Activated CD4-positive, alpha-beta T cell treated with anti-CD3 and anti-CD28 coated beads, Interleukin-2, amount 50 U/mL, for 16 hours (primary cell): ENCODE measurements around the gene CCL13.

Experiments
- DNase-seq: peaks from one replicate; pipeline ENCODE4 v3.0.0-alpha.2; 2020

Gene CCL13

DNA sequence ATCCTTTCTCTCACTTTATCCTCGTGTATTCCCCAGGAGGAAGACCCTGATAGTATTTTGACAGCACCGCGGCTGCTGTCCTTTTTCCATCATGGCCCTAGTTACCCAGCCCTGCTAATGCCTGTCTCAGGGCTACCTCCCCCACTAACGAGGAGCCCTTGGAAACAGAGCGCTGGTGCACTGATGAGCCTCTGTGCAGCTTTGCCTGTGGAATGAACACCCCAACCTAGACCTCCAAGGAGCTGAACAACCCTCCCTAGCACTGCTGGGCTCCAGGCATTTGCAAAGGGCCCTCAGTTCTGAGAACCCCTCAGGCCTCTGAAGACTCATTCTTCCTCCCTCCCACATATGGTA lies 30.0 kb downstream of the CCL13 start:
- DNase-seq: no peak

DNA sequence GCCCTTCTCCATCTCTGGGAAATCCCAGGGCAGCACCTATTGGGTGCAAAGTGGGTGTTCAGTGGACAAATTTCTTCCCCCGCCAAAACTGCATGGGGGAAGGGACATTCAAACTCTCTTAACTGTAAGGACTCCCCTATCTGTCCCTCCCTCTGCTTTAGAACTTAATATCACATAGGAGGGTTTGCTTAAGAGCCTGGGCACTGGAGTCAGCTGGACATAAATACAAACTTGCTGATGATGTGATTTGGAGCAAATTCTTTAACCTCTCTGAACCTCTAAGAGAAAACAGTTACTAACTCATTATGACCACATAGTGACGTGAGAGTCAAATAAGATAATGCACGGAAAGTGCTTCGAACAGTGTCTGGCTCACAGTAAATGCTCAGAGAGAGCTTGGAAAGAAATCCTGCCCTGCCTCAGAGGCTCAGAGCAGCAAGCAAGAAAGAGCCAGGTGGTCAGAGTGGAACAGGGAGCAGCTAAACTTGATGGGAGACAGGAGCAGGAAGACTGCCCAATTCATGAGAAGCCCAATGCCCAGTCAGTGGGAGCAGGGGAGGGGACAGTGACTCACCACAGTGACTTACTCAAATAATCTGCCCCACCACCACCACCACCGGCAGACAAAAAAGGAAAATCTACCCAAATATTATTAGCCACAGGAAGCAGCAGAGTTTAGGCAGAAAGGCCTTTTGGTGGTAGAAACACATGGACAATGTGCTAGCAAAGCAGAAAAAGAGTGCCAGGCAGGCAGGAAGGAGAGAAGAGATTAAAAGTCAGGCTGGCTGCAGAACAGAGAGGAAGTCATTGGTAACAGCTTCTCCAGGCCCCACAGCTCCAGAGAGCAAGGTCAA lies 30.6 kb downstream of the CCL13 start:
- DNase-seq: no peak

DNA sequence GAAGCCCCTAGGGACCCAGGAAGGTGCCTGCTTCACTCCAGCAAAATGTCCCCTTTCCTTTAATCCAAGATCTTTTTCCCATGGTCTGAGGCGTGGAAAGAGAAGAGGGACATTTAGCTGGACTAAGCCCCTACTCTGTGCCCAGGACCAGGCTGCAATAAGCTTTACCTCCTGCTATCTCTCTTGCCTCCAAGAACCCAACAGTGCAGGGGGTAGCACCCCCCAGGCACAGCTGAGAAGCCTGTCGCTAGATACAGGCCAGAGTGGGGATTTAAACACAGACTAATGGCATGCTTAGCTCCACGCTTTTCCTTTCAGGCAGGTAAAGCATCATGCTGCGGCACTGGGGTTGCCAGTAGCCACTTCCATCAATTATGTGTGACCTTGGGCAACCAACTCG lies 31.3 kb downstream of the CCL13 start:
- DNase-seq: no peak

DNA sequence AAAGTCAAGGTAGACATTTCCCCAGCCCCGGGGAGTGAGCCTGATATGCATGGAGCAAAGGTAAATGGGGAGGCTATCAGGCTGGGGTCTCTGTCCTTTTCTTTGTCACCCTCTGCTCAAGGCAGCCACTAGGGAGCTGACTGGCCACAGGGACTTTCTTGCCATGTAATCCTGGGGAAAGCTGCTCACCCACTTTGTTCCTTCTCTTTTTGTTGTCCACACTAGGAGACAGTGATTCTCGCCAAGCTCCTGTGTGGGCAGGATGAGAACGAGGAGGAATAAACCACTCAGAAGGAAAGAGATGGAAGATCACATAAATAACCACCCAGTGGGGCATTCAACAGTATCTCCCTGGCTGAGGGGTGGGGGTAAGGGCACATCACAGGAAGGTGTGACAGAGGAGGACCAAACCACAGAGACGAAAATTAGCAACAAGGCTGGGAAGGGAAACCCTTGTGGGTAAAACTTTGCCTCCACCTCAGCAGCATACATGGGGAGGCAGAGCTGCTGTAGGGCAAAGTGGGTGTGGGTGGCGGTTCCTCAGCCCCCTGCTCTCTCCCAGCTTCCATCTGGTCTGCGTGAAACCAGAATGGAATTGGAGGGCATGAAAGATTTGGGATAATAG lies 33.0 kb downstream of the CCL13 start:
- peak; percentile 53 for DNase-seq

DNA sequence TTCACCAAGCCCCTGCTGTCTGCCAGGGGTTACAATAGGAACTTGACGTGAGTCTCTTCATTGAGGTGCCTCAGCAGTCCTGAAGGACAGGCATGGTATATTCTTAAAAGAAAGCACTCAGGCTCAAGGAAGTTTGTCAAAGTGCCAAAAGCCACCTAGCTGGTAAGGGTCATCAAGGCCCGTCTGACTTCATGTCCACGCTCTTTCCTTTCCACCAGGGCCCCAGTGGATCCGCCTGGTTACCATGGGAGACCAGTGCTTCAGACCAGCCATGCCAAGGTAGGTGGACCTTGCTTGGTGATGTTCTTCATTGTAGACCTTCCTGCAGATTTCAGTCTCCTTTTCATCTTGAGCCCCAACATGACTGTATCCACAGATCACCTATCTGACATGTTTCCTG lies 34.4 kb downstream of the CCL13 start:
- no peak for DNase-seq

DNA sequence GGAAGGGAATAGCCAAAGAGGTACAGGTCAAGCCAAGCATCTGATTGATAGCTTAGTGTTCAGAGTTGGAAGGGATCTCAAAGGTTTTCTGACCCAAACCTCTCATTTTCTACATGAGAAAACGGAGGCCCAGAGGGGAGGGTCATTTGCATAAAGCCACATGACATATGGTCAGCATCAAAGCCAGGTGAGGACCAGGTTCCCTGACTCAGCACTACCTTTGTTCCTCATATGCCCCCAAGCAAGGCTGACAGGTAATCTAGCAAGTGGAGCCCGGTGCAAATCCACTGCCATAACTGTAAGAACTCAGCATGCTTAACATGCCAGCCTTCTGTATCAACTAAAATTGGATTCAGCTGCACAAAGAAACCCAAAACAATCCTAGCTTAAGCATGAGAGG lies 35.0 kb downstream of the CCL13 start:
- no peak for DNase-seq

DNA sequence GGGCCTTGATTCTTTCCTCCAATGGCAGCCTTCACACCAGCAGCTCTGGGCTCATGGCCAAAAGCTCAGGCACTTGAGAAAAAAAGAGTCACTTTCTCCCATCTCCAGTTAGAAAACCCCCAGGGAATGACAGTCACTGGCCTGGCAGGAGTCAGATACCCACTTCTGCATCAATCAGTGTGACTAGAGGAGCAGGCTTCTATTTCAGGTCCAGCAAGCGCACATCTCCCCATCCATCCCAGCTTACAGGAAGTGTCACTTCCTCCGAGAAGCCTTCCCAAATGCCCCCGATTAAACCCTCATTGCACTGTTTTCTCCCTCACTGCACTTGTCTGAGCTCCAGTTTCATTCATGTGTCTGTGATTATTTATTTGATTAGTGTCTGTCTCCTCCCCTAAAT lies 37.1 kb downstream of the CCL13 start:
- no peak for DNase-seq

DNA sequence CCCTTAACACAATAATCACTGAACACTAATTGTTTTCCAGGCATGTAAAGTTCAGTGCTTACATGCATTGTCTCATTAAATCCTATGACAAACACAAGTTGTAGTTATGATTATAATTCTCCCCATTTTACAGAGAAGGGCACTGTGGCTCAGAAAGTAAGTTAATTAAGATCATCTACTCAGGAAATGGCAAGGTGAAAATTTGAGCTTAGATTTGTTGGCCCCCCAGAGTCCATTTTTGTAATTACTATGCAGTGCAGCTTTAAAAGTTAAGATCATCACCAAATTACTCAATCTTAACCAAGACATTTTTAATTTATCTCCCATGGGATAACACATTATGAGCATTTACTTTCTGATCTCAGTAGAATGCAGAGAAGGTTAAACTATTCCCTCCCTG lies 41.0 kb downstream of the CCL13 start:
- DNase-seq: no peak

DNA sequence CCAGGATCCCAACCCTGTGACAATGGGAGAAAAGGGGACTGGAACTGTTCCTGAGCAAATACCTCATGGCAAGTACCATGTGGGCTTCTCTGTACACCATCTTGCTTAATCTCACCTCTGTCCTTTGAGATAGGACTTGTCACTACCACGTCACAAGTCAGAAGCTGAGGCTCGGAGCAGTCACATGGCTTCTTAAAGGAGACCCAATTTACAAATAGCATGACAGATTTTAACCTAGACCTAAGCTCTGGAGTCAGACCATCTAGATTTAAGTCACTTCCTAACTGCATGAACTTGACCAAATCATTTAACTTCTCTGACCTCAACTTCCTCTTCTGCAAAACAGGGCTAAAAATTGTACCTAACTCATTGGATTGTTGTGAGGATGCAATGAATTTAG lies 42.7 kb downstream of the CCL13 start:
- peak; percentile 33 for DNase-seq

DNA sequence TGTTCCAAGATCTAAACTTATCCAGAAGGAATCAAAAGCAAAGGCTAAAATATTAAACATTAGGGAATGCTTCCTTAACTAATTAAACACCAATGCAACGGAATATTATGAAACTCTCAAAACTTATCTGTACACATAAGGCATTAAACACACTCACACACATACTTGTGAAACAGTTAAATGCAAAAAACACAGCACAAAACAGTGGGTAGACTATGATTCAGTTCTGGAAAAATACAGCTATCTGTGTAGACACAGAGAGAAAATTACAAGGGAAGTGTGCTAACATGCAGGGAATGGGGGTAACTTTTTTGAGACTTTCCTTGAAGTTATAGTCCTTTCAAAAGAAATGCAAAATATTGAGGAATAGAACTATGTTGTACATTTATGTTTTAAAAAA lies 43.4 kb downstream of the CCL13 start:
- no peak for DNase-seq

DNA sequence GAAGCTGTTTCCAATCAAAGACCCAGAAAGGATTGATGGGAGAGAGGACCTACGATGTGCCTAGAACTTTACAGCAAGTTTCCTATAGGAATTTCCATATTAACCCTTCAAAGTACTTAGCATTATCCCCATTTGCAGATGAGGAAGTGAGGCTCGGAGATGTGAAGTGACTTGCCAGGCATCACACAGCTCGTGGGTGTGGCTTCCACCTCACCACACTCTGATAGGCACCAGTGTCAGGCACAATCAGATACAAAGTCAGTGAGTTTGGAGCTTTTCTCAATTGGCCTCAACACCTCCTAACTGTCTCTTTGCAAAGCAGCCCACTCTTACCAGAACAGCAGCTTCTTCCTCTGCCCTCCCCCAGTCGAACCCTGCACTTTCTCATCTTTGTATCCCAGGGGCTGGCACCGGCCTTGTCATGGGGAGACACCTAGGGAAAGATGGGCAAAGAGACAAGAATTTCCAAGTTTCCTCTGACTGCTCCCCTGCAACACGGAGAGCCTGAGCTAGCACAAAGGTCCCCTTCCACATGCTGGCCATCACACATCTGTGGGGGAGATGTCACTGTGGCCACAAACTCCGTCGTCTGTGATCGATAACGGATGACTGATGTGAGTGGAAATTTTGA lies 44.1 kb downstream of the CCL13 start:
- no peak for DNase-seq

DNA sequence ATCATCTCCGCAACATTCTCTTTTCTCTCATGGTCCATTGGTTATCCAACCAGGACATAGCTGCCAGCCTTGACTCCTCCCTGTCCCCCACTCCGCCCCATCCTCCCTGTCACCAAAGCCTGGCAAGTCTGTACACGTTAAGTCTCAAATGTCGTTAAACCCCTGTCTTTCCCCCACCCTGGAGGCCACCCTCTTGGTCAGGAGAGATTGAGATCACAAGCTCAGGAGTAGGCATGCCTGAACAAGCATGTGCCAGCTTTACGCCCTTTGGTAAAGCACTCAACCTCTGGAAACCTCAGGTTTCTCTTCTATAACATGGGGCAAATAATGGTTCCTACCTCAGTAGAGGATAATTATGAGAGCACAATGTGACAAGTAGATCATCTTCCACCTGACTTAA lies 44.9 kb downstream of the CCL13 start:
- DNase-seq: no peak

DNA sequence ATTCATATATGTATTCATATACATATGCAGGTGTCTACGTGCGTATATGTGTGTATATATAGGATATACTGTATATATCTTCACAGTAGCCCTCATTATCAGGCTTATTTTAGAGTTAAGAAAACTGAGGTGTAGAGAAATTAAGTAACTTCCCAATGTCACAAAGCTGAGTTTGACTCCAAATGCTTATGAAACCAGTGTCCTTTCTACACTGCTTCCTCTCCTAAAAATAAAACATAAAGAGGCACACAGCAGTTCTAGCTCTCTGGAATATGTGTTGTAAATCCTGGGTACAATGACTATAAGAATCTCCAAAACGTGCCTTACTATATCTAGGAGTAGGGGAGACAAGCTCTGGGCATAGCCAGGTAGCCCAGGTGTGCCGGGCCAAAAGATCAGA lies 46.7 kb downstream of the CCL13 start:
- DNase-seq: no peak

DNA sequence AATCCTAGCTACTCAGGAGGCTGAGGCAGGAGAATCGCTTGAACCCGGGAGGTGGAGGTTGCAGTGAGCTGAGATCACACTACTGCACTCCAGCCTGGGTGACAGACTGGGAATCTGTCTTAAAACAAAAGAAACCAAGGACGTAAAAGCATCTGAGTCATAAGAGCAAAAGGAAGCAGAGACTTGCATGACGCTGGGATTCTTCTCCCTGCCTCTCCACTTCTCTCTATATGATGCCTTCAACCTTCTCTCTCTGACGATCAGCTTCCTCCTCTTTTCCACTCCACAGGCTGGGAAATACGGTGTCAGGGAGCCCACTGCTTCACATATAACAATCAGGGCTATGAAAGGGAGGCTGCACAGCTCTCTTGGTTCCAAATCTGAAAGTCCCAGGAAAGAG lies 49.9 kb downstream of the CCL13 start:
- DNase-seq: no peak
